ENCODE measurements around the gene NAALADL2.

The NAALADL2 gene

DNA sequence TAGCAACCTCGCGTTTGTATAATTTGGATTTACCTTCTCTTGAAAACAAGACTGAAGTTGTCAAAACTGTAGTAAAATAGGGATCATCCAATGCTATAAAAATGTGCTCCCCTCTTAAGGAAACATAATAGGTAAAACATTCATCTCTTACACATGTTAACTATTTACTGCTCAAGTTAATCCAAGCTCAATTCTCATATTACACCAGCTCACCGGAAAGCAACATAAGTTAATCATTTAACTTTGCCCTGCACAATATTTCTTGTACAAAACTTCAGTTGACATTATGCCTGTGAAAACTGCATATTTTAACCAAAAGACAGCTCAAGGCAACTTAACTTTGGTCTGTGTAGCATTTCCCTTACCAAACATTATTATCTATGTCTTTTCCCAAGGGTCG lies 634.2 kb downstream of the NAALADL2 start:
- TF ChIP-seq, protein P1, sequence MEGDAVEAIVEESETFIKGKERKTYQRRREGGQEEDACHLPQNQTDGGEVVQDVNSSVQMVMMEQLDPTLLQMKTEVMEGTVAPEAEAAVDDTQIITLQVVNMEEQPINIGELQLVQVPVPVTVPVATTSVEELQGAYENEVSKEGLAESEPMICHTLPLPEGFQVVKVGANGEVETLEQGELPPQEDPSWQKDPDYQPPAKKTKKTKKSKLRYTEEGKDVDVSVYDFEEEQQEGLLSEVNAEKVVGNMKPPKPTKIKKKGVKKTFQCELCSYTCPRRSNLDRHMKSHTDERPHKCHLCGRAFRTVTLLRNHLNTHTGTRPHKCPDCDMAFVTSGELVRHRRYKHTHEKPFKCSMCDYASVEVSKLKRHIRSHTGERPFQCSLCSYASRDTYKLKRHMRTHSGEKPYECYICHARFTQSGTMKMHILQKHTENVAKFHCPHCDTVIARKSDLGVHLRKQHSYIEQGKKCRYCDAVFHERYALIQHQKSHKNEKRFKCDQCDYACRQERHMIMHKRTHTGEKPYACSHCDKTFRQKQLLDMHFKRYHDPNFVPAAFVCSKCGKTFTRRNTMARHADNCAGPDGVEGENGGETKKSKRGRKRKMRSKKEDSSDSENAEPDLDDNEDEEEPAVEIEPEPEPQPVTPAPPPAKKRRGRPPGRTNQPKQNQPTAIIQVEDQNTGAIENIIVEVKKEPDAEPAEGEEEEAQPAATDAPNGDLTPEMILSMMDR (conservative IDR thresholded peaks at IDR 0.05; ENCODE audit: low read depth, low read length): no peak
- no peak overlapping the region for H3K4me3 ChIP-seq (ENCODE audit: low read depth, low read length)
- no peak for DNase-seq (ENCODE audit: low read depth)

DNA sequence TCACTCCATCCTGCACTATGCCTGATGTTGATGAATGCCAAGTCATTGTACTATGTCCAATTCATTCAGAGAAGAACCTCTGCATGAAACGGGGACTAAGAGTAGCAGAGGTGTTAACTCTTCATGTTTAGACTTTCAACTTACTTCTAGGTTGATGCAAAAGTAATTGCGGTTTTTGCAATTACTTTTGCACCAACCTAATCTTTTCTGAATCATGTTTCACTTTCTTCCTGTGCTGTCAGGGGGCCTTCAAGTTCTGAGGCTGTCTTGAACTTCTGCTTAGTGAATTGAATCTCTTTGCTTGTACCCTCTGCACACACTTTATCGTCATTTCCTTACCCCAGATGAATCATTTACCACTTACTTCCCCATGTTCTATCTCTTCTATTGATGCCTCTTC lies 636.2 kb downstream of the NAALADL2 start:
- no peak overlapping the region for H3K4me3 ChIP-seq (ENCODE audit: low read depth, low read length)
- DNase-seq (ENCODE audit: low read depth): no peak
- TF ChIP-seq, protein P1 (conservative IDR thresholded peaks at IDR 0.05; ENCODE audit: low read depth, low read length): no peak

DNA sequence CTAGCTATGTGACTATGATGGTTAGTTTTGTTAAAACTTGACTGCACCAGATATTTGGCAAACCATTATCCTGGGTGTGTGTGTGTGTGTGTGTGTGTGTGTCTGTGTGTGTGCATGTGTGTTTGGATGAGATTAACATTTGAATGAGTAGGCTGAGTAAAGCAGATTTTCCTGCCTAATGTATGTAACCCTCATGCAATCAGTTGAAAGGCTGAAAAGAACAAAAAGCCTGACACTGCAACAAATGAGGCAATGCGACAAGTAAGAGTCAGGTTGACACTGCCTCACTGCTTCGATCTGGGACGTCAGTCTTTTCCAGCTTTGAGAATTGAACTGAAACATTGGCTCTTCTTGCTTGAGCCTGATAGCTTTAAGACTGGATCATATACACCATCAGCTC lies 643.0 kb downstream of the NAALADL2 start:
- TF ChIP-seq, protein P1 (conservative IDR thresholded peaks at IDR 0.05; ENCODE audit: low read depth, low read length): no peak
- no peak for DNase-seq (ENCODE audit: low read depth)
- H3K4me3 ChIP-seq (ENCODE audit: low read depth, low read length): no peak overlapping the region

DNA sequence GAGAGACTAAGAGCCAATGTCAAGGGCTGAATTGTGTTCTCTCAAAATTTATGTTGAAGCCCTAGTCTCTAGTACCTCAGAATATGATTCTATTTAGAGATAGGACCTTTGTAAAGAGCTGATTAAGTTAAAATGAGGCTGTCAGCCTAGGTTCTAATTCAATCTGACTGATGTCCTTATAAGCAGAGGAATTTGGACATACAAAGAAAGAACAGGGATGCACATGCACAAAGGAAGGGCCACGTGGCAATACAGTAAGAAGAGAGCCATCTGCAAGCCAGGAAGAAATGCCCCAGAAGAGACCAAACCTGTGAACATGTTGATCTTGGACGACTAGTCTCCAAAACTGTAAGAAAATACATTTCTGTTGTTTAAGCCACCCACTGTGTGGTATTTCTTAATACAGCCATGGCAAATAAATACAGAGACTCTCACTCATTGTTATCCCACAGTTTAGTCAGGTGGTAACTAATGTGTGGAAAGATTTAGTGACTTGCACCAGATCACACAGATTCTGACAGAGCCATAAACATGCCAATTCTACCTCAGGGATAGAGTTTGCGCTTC lies 652.2 kb downstream of the NAALADL2 start:
- peak; percentile 12 for DNase-seq (ENCODE audit: low read depth)
- TF ChIP-seq, protein P1 (conservative IDR thresholded peaks at IDR 0.05; ENCODE audit: low read depth, low read length): no peak
- H3K4me3 ChIP-seq (ENCODE audit: low read depth, low read length): no peak overlapping the region

DNA sequence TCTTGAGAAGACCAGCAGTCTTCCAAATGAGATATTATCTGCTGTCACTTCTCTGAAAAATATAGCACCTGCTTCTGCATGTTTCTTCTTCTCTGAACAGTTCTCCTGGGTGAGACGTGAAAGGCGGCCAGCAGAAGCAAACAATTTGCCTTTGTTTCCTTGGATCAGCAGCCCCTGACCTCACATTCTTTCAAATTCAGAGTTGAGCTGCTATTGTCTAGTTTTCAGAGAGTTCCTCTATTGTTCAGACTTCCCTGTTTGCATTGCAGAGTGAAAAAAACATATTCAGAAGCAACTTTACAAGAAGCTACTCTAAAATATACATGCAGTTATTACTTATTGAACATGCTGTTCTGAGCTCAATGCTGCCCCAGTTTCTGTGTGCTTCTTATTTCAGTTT lies 653.6 kb downstream of the NAALADL2 start:
- TF ChIP-seq, protein P1 (conservative IDR thresholded peaks at IDR 0.05; ENCODE audit: low read depth, low read length): no peak
- DNase-seq (ENCODE audit: low read depth): no peak
- no peak overlapping the region for H3K4me3 ChIP-seq (ENCODE audit: low read depth, low read length)

DNA sequence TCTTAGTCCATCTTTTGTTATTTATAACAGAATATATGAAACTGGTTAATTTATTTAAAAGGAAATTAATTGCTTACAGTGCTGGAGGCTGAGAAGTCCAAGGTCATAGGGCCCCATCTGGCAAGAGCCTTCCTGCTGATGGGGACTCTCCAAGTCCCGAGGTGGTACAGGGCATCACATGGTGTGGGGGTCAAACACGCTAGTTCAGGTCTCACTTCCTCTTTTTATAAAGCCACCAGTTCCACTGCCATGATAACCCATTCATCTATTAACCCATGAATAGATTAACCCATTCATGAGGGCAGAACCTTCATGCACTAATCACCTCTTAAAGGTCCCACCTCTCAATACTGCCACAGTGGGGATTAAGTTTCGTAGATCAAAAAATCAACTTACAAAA lies 659.3 kb downstream of the NAALADL2 start:
- no peak overlapping the region for H3K4me3 ChIP-seq (ENCODE audit: low read depth, low read length)
- DNase-seq (ENCODE audit: low read depth): no peak
- TF ChIP-seq, protein P1 (conservative IDR thresholded peaks at IDR 0.05; ENCODE audit: low read depth, low read length): no peak

DNA sequence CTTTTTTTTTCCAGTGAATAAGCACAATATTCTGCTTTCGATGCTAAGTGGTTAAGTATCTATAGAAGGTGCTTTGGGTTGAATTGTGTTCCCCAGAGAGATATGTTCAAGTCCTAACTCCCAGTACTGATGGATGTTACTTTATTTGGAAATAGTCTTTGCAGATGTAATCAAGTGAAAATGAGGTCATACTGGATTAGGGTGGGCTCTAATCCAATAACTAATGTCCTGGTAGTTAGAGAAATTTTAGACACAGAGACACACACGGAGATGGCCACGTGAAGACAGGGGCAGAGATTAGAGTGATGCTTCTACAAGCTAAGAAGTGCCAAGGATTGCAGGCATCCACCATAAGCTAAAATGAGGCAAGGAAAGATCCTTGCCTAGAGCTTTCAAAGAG lies 662.3 kb downstream of the NAALADL2 start:
- TF ChIP-seq, protein P1 (conservative IDR thresholded peaks at IDR 0.05; ENCODE audit: low read depth, low read length): no peak
- H3K4me3 ChIP-seq (ENCODE audit: low read depth, low read length): no peak overlapping the region
- no peak for DNase-seq (ENCODE audit: low read depth)

Measured in choroid plexus epithelial cell (primary cell).